ENCODE results near the gene RPS2. TPM values are rescaled to one million over a fixed set of nuclear protein-coding genes. Genes with fewer than 3 reads are reported as not detected.

Gene RPS2
- total RNA-seq, 3 donors from 2014 or later, result 1,284 to 2,138 (median 1,849) TPM

DNA sequence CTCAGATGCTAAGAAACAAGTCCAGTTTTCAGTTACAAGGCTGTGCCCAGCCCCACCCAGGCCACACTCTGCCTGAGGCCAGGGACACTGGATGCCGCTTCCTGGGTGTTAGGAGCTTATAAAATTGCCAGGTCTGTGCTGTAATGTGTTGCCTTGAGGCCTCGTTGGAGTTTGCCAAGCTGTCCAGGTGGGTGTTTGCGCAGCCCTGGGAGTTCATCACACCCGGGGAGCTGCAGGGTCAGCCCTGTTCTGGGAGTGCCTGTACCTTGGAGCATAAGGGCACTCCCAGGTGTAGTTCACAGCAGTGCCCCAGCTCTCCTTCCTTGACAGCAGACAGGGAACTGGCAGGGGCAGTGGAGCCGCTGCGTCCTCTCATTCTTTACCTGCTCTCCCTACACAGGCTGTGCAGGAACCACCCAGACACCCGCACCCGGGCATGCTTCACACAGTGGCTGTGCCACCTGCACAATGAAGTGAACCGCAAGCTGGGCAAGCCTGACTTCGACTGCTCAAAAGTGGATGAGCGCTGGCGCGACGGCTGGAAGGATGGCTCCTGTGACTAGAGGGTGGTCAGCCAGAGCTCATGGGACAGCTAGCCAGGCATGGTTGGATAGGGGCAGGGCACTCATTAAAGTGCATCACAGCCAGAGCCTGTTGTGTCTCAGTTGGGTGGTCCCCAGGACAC lies 21.0 kb upstream of the RPS2 start:
- Histone ChIP-seq H3K4me1 (ENCODE audit: low read depth) (peaks cover 58% of the 10 kb centered on the region), H3K4me3 (no peak overlapping the region), H3K36me3 (ENCODE audit: low read depth) (no peaks in the 10 kb centered on the region), H3K9me3 (no peaks in the 10 kb centered on the region)
- intact Hi-C loops (cut with DNase I, micrococcal nuclease), result no loop called here
- TF ChIP-seq, protein P1, sequence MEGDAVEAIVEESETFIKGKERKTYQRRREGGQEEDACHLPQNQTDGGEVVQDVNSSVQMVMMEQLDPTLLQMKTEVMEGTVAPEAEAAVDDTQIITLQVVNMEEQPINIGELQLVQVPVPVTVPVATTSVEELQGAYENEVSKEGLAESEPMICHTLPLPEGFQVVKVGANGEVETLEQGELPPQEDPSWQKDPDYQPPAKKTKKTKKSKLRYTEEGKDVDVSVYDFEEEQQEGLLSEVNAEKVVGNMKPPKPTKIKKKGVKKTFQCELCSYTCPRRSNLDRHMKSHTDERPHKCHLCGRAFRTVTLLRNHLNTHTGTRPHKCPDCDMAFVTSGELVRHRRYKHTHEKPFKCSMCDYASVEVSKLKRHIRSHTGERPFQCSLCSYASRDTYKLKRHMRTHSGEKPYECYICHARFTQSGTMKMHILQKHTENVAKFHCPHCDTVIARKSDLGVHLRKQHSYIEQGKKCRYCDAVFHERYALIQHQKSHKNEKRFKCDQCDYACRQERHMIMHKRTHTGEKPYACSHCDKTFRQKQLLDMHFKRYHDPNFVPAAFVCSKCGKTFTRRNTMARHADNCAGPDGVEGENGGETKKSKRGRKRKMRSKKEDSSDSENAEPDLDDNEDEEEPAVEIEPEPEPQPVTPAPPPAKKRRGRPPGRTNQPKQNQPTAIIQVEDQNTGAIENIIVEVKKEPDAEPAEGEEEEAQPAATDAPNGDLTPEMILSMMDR (IDR thresholded peaks at IDR 0.05), result no peak
- DNase-seq (peak; percentile 72 to 83 (median 78)), ATAC-seq (peak; percentile 40)

DNA sequence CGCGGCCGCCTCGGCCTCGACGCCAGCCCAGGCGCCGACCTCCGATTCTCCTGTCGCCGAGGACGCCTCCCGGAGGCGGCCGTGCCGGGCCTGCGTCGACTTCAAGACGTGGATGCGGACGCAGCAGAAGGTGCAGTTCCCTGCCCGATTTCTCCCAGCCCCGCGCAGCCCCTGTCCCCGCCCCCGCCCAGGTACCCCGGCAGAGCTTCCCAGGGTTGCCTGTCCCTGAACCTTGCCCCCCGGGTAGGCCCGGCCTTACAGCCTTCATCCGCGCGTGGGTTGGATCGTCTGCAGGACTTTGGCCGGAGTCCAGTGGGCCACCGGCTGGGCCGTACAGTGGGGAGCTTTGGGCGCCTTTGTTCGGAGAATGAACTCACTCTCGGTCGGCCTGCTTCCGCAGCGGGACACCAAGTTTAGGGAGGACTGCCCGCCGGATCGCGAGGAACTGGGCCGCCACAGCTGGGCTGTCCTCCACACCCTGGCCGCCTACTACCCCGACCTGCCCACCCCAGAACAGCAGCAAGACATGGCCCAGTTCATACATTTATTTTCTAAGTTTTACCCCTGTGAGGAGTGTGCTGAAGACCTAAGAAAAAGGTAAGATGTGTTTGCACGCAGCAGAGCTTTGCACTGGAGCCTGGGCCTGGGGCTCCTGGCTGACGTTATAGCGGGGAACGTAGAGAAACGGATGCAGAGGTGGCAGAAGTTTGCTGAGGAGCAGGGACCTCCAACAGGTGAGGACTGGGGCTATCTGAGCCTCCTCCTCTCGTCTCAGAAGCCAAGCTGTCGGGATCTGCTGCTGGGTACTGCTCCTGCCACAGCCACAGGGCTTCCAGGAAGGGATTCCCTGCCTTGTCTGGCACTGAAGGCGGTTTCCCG lies 20.0 kb upstream of the RPS2 start:
- TF ChIP-seq, protein P1 (IDR thresholded peaks at IDR 0.05), result no peak
- H3K36me3 ChIP-seq (ENCODE audit: low read depth), result no peaks in the 10 kb centered on the region
- H3K4me1 ChIP-seq (ENCODE audit: low read depth), result peaks cover 59% of the 10 kb centered on the region
- H3K4me3 ChIP-seq, result peak overlapping the region; percentile 83
- H3K9me3 ChIP-seq, result no peaks in the 10 kb centered on the region
- ATAC-seq (peak; percentile 1), DNase-seq (peak in 2 of 3 donors; percentile 65 to 77)
- intact Hi-C loops (cut with DNase I, micrococcal nuclease), result no loop called here

DNA sequence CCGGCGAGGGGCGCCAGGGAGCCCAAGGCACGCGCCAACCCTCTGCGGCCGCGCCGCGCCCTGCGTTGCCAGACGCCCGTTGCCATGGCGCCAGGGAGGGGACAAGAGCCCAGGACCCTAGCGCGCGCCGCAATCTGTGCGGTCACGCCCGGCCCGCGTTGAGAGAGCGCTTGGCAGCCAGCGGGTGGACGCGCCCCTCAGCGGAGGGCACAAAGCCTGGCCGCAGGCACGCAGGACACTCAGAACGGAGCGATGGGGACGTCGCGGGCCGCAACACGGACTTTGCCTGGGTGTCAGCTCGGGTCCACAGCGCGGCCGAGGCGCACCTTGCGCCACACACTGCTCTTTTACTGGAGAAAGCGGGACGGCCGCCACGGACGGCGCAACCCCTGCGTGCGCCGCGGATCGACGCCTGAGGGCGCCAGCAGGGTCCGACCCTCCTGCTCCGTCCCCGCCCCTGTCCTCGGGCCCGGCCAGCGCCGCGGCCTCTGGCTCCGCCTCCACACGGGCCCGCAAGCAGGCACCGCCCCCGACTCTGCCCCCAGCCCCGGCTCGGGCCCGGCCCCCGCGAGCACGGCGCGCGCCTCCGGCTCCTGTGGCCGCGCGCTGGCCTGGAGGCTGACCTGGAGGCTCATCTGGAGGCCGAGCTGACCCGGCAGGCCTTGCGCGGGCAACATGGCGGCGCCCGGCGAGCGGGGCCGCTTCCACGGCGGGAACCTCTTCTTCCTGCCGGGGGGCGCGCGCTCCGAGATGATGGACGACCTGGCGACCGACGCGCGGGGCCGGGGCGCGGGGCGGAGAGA lies 19.1 kb upstream of the RPS2 start, which contains the start of gene GFER:
GFER (plus strand) TSS at position 650 of the 803 bp plus-strand sequence; CDS start at position 676, 26 bp downstream.
- no peaks in the 10 kb centered on the region for H3K36me3 ChIP-seq (ENCODE audit: low read depth)

DNA sequence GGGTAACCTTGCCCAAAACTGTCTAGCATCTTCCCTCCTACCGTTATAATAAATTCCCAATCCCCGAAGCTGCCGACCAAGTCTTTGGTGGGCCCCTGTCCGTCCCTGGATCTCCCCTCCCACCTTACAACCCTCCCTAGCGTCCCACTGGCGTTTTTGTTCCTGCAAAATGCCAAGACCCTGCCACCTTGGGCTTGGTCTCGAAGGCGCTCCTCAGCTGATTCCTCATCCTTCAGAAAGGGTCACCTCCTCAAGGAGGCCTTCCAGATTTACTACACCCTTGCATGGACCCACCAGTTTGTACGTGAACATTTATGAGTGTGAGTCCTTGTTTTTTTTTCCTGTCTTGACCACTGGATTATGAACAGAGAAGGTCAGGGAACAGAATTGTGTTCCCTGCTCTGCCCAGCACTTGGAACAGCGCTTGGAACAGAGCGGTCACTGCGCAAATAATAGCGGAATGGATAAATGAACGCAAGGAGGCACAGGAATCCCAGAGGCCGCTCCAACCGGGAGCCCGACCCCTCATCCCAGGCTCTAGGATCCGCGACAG lies 18.4 kb upstream of the RPS2 start:
- ATAC-seq (no peak), DNase-seq (no peak)
- intact Hi-C loops (cut with DNase I, micrococcal nuclease), result no loop called here
- TF ChIP-seq, protein P1 (IDR thresholded peaks at IDR 0.05), result no peak
- H3K4me1 ChIP-seq (ENCODE audit: low read depth), result peaks cover 56% of the 10 kb centered on the region
- H3K36me3 ChIP-seq (ENCODE audit: low read depth), result no peaks in the 10 kb centered on the region
- no peaks in the 10 kb centered on the region for H3K9me3 ChIP-seq
- no peak overlapping the region for H3K4me3 ChIP-seq

More for the DNA sequence above, 19.1 kb upstream of the RPS2 start, which contains the start of gene GFER:
- TF ChIP-seq, protein P1 (IDR thresholded peaks at IDR 0.05), result no peak
- intact Hi-C loops (cut with DNase I, micrococcal nuclease), result no loop called here
- peaks cover 55% of the 10 kb centered on the region for H3K4me1 ChIP-seq (ENCODE audit: low read depth)
- DNase-seq, result peak; percentile 89 to 96 (median 93)
- peak within 1 kb of the TSS; percentile 83 for H3K4me3 ChIP-seq
- ATAC-seq, result peak; percentile 66
- H3K9me3 ChIP-seq, result no peaks in the 10 kb centered on the region

DNA sequence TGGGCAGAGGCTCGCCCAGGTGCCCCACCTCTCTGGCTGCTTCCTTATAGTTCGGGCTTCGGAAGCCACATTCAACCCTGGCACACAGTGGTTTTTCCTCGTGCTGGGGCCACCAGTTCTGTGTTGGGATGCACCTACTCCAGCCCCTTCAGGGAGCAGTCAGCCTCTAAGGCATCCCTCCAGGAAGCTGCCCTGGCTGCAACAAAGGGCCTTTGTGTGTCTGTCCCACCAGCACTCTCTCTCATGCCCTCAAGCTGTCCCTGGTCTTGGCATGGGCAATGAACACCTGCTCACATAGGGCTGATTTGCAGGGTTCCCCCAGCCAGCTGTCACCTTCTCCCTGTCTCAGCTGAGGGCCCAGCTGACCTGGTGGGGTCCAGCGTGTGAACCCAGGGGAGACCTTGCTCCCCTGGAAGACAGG lies 17.4 kb upstream of the RPS2 start:
- Histone ChIP-seq H3K4me1 (ENCODE audit: low read depth) (peaks cover 56% of the 10 kb centered on the region), H3K36me3 (ENCODE audit: low read depth) (no peaks in the 10 kb centered on the region), H3K9me3 (no peaks in the 10 kb centered on the region), H3K4me3 (no peak overlapping the region)
- ATAC-seq (peak; percentile 38), DNase-seq (peak; percentile 82 to 83 (median 82))
- TF ChIP-seq, protein P1 (IDR thresholded peaks at IDR 0.05), result no peak
- intact Hi-C loops (cut with DNase I, micrococcal nuclease), result no loop called here
